Immature natural killer cell (primary cell): ENCODE results near the gene MMS19. TPM values are rescaled to one million over a fixed set of nuclear protein-coding genes. Genes with fewer than 3 reads are reported as not detected.
"Not testable (repeated sequence)": the region's sequence is repeated elsewhere in the genome, so short reads cannot be mapped to it uniquely, and the experiment has no call there.

Experiments used
- DNase-seq, 3 donors: peaks; one replicate each; pipeline ENCODE4 v3.0.0; 2022; ENCODE audit warnings: mixed read lengths in 1 of 3
- H3K27ac Mint-ChIP-seq, 6 donors: one replicate each; pipeline ENCODE4 v1.8.0; 2020; ENCODE audit warnings: mixed read lengths in 6 of 6, mild to moderate bottlenecking in 5 of 6, inconsistent platforms in 4 of 6, moderate library complexity in 3 of 6
- H3K27me3 Mint-ChIP-seq, 3 donors: one replicate each; pipeline ENCODE4 v1.8.0; 2020 to 2021; ENCODE audit warnings: low read depth in 3 of 3, mild to moderate bottlenecking in 3 of 3, mixed read lengths in 3 of 3, moderate library complexity in 3 of 3, inconsistent platforms in 1 of 3
- H3K36me3 Mint-ChIP-seq, 3 donors: one replicate each; pipeline ENCODE4 v1.8.0; 2020; ENCODE audit warnings: mixed read lengths in 3 of 3, inconsistent platforms in 2 of 3, mild to moderate bottlenecking in 2 of 3
- H3K4me1 Mint-ChIP-seq, 2 donors: one replicate each; pipeline ENCODE4 v1.8.0; 2020; ENCODE audit warnings: inconsistent platforms in 2 of 2, mild to moderate bottlenecking in 2 of 2, mixed read lengths in 2 of 2, moderate library complexity in 1 of 2
- H3K4me3 Mint-ChIP-seq, 5 donors: one replicate each; pipeline ENCODE4 v1.8.0; 2020; ENCODE audit warnings: mild to moderate bottlenecking in 5 of 5, mixed read lengths in 5 of 5, inconsistent platforms in 3 of 5, moderate library complexity in 3 of 5
- H3K9me3 Mint-ChIP-seq, 6 donors: one replicate each; pipeline ENCODE4 v1.8.0; 2020; ENCODE audit warnings: mild to moderate bottlenecking in 6 of 6, mixed read lengths in 6 of 6, inconsistent platforms in 4 of 6, moderate library complexity in 3 of 6
- polyA plus RNA-seq, 3 donors: library from polyadenylated mRNA; unstranded; fragments of 300-500 nt; fragmentation: Illumina TruSeq; gene quantifications; one replicate each; pipeline ENCODE4 v1.2.3, GENCODE V29; 2021

Gene MMS19
- polyA plus RNA-seq, 3 donors from 2014 or later = 21.8 to 32.0 (median 29.6) TPM

- Mint-ChIP-seq H3K9me3 (no peaks in the 10 kb centered on the region), H3K27ac (peak overlapping the region in 1 of 6 donors; percentile 69), H3K4me3 (no peak overlapping the region), H3K36me3 (peaks cover 7 to 26% (median 19%) of the 10 kb centered on the region in 3 donors), H3K27me3 (peaks cover 0 to 1% (median 0%) of the 10 kb centered on the region in 3 donors), H3K4me1 (peaks cover 5 to 18% of the 10 kb centered on the region in 2 donors)
- DNase-seq = no peak
Observed at GRCh38 chr10:97482381-97482780, 15.8 kb downstream of the MMS19 start.

GRCh38 chr10:97481071-97481470, 17.2 kb downstream of the MMS19 start:
- H3K27me3 Mint-ChIP-seq = peaks cover 0 to 1% (median 0%) of the 10 kb centered on the region in 3 donors
- H3K9me3 Mint-ChIP-seq = no peaks in the 10 kb centered on the region
- H3K4me1 Mint-ChIP-seq = peaks cover 3 to 12% of the 10 kb centered on the region in 2 donors
- H3K27ac Mint-ChIP-seq = peak overlapping the region in 1 of 6 donors; percentile 31
- H3K4me3 Mint-ChIP-seq = no peak overlapping the region
- no peak for DNase-seq
- H3K36me3 Mint-ChIP-seq = peaks cover 13 to 36% (median 29%) of the 10 kb centered on the region in 3 donors

DNA sequence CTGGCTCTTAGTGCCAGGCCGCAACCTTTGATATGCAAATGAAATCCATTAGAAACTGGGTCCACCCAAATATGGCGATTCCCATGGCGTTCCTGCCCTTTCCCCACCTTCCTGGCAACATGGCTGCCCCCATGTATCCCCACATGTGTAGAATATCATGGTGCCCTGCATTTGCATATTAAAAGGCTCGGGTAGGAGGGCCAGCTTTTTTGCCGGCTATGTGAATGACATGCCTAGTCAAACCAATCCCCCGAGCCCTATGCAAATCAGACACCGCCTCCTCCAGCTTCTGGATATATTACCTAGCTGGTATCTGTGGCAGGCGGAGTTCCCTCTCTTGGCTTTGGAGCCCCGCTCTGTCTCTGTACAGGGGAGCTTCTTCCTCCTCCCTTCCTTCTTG, 18.3 kb downstream of the MMS19 start:
- H3K36me3 Mint-ChIP-seq = peaks cover 20 to 44% (median 36%) of the 10 kb centered on the region in 3 donors
- peaks cover 0 to 6% of the 10 kb centered on the region in 2 donors for H3K4me1 Mint-ChIP-seq
- no peak for DNase-seq
- H3K27me3 Mint-ChIP-seq = peaks cover 0 to 1% (median 0%) of the 10 kb centered on the region in 3 donors
- H3K9me3 Mint-ChIP-seq = no peaks in the 10 kb centered on the region
- no peak overlapping the region for H3K27ac Mint-ChIP-seq
- H3K4me3 Mint-ChIP-seq = no peak overlapping the region

DNA sequence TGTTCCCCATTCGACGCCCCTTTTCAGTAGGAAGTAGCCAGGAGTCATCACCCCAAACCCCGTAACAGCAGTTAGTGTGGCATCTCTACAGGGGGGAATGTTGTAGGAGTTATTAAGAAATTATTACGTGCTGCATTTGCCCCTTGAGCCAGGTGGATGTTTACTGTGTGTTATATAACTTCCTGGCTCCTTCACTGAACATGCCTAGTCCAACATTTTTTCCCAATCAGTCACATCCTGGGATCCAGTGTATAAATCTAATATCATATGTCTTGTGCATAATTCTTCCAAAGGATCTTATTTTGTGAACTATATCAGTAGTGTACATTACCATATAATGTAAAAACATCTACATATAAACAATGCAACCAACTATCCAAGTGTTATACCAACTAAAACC, 18.8 kb downstream of the MMS19 start:
- not testable (repeated sequence) for H3K4me1 Mint-ChIP-seq, H3K27me3 Mint-ChIP-seq, H3K4me3 Mint-ChIP-seq, H3K9me3 Mint-ChIP-seq, H3K27ac Mint-ChIP-seq, DNase-seq
- H3K36me3 Mint-ChIP-seq = peaks cover 25 to 48% (median 39%) of the 10 kb centered on the region in 3 donors

- H3K27me3 Mint-ChIP-seq = no peaks in the 10 kb centered on the region
- H3K4me1 Mint-ChIP-seq = no peaks in the 10 kb centered on the region
- H3K9me3 Mint-ChIP-seq = no peaks in the 10 kb centered on the region
- no peak for DNase-seq
- no peak overlapping the region for H3K4me3 Mint-ChIP-seq
- peaks cover 35 to 58% (median 43%) of the 10 kb centered on the region in 3 donors for H3K36me3 Mint-ChIP-seq
- peak overlapping the region in 1 of 6 donors; percentile 28 for H3K27ac Mint-ChIP-seq
Observed at GRCh38 chr10:97475936-97476594, 22.2 kb downstream of the MMS19 start.

- H3K9me3 Mint-ChIP-seq = no peaks in the 10 kb centered on the region
- H3K4me3 Mint-ChIP-seq = no peak overlapping the region
- peaks cover 34 to 57% (median 35%) of the 10 kb centered on the region in 3 donors for H3K36me3 Mint-ChIP-seq
- no peak for DNase-seq
- H3K27me3 Mint-ChIP-seq = no peaks in the 10 kb centered on the region
- peak overlapping the region in 2 of 6 donors; percentile 8 to 27 for H3K27ac Mint-ChIP-seq
- H3K4me1 Mint-ChIP-seq = no peaks in the 10 kb centered on the region
Observed at GRCh38 chr10:97474918-97475317, 23.3 kb downstream of the MMS19 start.

GRCh38 chr10:97468781-97469180, 29.4 kb downstream of the MMS19 start:
- DNase-seq, H3K4me1 Mint-ChIP-seq, H3K4me3 Mint-ChIP-seq, H3K27me3 Mint-ChIP-seq, H3K9me3 Mint-ChIP-seq: not testable (repeated sequence)
- H3K36me3 Mint-ChIP-seq = peaks cover 14 to 24% (median 15%) of the 10 kb centered on the region in 3 donors
- peak overlapping the region in 1 of 6 donors; percentile 17 for H3K27ac Mint-ChIP-seq

DNA sequence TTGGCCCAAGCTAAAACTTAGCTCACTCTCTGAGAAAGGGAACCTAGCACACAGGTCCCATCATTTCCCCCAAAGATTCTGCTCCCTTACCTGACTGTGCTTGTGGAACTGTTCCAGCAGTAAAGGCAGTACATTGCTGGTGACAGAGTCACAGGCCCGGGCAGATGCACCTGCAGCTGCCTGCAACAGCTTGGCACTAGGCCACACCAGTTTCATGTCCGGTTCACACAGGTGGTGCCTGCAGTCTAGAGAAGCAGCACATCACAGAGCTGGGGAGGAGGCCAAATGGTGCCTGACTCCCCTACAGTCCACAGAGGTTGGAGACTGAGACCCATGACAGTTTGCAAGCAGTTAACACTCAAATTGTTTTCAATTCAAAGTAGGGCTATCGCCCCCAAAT, 30.1 kb downstream of the MMS19 start:
- no peaks in the 10 kb centered on the region for H3K27me3 Mint-ChIP-seq
- H3K4me1 Mint-ChIP-seq = peaks cover 0 to 3% of the 10 kb centered on the region in 2 donors
- DNase-seq = no peak
- H3K9me3 Mint-ChIP-seq = peaks cover 0 to 2% (median 0%) of the 10 kb centered on the region in 6 donors
- H3K27ac Mint-ChIP-seq = no peak overlapping the region
- H3K36me3 Mint-ChIP-seq = peaks cover 14 to 24% (median 14%) of the 10 kb centered on the region in 3 donors
- no peak overlapping the region for H3K4me3 Mint-ChIP-seq

GRCh38 chr10:97466755-97467154, 31.5 kb downstream of the MMS19 start:
- Mint-ChIP-seq H3K27me3 (no peaks in the 10 kb centered on the region), H3K9me3 (peaks cover 0 to 2% (median 0%) of the 10 kb centered on the region in 6 donors), H3K27ac (peak overlapping the region in 1 of 6 donors; percentile 62), H3K4me1 (peaks cover 0 to 3% of the 10 kb centered on the region in 2 donors), H3K4me3 (no peak overlapping the region), H3K36me3 (peaks cover 11 to 26% (median 13%) of the 10 kb centered on the region in 3 donors)
- DNase-seq = no peak

- Mint-ChIP-seq H3K36me3 (peaks cover 9 to 30% (median 16%) of the 10 kb centered on the region in 3 donors), H3K27ac (no peak overlapping the region), H3K4me1 (peaks cover 0 to 3% of the 10 kb centered on the region in 2 donors), H3K9me3 (peaks cover 0 to 2% (median 0%) of the 10 kb centered on the region in 6 donors), H3K4me3 (no peak overlapping the region), H3K27me3 (peaks cover 0 to under 1% (median 0%) of the 10 kb centered on the region in 3 donors)
- no peak for DNase-seq
Observed at GRCh38 chr10:97465982-97466381, 32.2 kb downstream of the MMS19 start.

DNA sequence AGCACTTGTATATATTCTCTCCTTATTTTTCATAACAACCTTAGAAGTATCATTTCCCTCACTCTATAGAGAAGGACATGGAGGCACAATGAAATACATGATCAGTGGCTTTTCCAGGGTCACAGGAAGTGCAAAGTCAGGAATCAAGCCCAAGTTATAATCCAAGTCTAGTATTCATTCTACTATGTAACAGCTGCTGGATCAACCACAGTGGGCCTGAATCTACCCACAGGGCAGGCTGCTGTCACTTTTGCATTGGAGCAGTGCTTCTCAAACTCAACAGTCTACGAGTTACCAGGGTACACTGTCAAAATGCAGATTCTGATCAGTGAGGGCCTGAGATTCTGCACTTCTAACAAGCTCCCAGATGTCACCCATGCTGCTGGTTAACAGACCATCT, 34.0 kb downstream of the MMS19 start:
- H3K36me3 Mint-ChIP-seq = peaks cover 16 to 40% (median 20%) of the 10 kb centered on the region in 3 donors
- H3K27ac Mint-ChIP-seq = peak overlapping the region in 3 of 6 donors; percentile 55 to 63 (median 60)
- peaks cover 0 to 2% (median 0%) of the 10 kb centered on the region in 6 donors for H3K9me3 Mint-ChIP-seq
- peaks cover 0 to 3% (median 0%) of the 10 kb centered on the region in 3 donors for H3K27me3 Mint-ChIP-seq
- H3K4me1 Mint-ChIP-seq = peaks cover 0 to 3% of the 10 kb centered on the region in 2 donors
- no peak for DNase-seq
- no peak overlapping the region for H3K4me3 Mint-ChIP-seq

DNA sequence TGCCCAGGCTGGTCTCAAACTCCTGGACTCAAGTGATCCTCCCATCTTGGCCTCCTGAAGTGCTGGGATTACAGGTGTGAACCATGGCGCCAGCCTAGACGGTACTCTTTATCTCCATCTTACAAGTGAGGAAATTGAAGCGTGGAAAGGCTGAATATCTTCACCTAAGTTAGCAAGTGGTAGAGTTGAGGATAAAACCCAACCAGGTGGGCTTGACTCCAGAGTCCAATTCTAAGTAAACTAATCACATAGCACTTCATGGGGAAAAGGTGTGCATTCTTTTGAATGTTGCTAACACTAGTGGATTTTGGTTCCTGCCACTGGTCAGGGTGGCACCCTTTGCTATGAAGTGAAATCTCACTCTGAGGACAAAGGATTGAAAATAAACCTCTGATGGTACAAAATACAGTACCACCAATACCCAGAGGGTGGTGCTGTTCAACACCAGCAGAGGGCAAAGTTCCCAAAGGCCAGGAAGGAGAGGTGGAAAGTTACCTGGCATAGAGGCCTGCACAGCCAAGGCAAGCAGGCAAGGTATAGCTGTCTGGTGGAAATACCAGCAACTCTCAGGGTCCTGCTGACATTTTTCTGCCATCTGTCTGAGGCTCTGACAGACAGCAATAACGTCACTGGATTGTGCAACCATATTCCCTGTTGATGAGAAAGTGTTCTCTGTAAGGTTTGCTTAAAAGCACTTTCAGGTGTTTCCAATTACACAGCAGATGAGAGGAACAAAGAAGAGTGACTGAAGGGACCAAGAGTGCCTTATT, 34.7 kb downstream of the MMS19 start:
- Mint-ChIP-seq H3K4me1 (peaks cover 0 to 3% of the 10 kb centered on the region in 2 donors), H3K9me3 (peaks cover 0 to 2% (median 0%) of the 10 kb centered on the region in 6 donors), H3K27ac (peak overlapping the region in 4 of 6 donors; percentile 52 to 63 (median 58)), H3K36me3 (peaks cover 16 to 45% (median 23%) of the 10 kb centered on the region in 3 donors), H3K27me3 (peaks cover 0 to 3% (median 0%) of the 10 kb centered on the region in 3 donors), H3K4me3 (no peak overlapping the region)
- DNase-seq = peak; percentile 22 to 33 (median 24)

DNA sequence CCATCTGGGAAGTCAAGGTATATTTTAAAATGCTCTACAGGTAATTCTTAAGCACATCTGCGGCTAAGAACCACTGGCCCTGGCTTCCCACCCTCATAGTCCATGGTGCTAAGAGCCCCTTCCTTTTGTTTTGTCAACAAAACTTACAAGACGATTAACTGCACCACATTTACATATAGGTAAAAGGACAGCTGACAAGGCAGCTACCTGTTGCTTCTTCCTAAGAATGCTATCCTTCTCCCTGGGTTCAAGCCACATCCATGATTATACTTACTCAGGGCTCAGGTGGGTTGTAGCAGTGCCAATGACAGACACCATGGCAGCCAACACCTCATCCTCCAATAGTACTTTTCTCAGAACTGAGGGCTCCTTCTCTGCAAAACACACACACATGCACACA, 35.9 kb downstream of the MMS19 start:
- Mint-ChIP-seq H3K4me3 (no peak overlapping the region), H3K36me3 (peaks cover 21 to 52% (median 29%) of the 10 kb centered on the region in 3 donors), H3K27ac (no peak overlapping the region), H3K27me3 (peaks cover 0 to 3% (median 0%) of the 10 kb centered on the region in 3 donors), H3K9me3 (peaks cover 0 to 2% (median 0%) of the 10 kb centered on the region in 6 donors), H3K4me1 (peaks cover 0 to 3% of the 10 kb centered on the region in 2 donors)
- no peak for DNase-seq

DNA sequence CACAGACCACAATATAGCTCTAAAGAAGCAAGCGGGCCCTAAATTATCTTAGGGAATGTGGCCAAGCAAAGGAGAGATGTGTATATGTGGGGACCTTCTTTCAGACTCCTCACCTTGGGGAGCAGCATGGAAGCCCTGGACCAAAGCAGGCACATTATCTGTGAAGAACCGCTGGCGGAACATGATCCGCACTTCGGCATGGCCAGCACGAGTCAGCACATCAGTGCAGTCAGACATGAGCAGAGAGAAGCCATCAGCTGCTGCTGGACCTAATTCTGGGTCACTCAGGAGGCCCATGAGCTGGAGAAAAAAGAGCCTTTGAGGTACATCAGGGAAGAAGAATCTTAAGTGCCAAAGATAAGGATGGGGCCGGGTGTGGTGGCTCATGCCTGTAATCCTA, 38.3 kb downstream of the MMS19 start:
- peaks cover 16 to 47% (median 24%) of the 10 kb centered on the region in 3 donors for H3K36me3 Mint-ChIP-seq
- no peak overlapping the region for H3K27ac Mint-ChIP-seq
- peaks cover 0 to 3% of the 10 kb centered on the region in 2 donors for H3K4me1 Mint-ChIP-seq
- no peak for DNase-seq
- no peak overlapping the region for H3K4me3 Mint-ChIP-seq
- H3K9me3 Mint-ChIP-seq = peaks cover 0 to 4% (median 0%) of the 10 kb centered on the region in 6 donors
- H3K27me3 Mint-ChIP-seq = peaks cover 0 to 3% (median 0%) of the 10 kb centered on the region in 3 donors
